CD4-positive, alpha-beta T cell treated with Interleukin-1 beta for 1 hour (primary cell): ENCODE results near the gene SSBP3.
"Not testable (repeated sequence)": the region's sequence is repeated elsewhere in the genome, so short reads cannot be mapped to it uniquely, and the experiment has no call there.

Experiments
- DNase-seq, 2 donors: peaks; one replicate each; pipeline ENCODE4 v3.0.0-alpha.2; 2020 to 2022

SSBP3 gene

GRCh38 chr1:54347261-54347954 lies 58.8 kb downstream of the SSBP3 start:
- DNase-seq = no peak

GRCh38 chr1:54345548-54345947 lies 60.6 kb downstream of the SSBP3 start:
- DNase-seq = not testable (repeated sequence)

- no peak for DNase-seq
Measured at GRCh38 chr1:54345116-54345515, 61.1 kb downstream of the SSBP3 start.

- no peak for DNase-seq
Measured at GRCh38 chr1:54342742-54343687, 63.2 kb downstream of the SSBP3 start.

- no peak for DNase-seq
Measured at GRCh38 chr1:54342288-54342687, 63.9 kb downstream of the SSBP3 start.

- DNase-seq = no peak
Measured at GRCh38 chr1:54341763-54342162, 64.4 kb downstream of the SSBP3 start.

- no peak for DNase-seq
Measured at GRCh38 chr1:54340878-54341277, 65.3 kb downstream of the SSBP3 start.

- DNase-seq = no peak
Measured at GRCh38 chr1:54340434-54340833, 65.8 kb downstream of the SSBP3 start.

GRCh38 chr1:54339126-54339525 lies 67.1 kb downstream of the SSBP3 start:
- DNase-seq = no peak

GRCh38 chr1:54338464-54338863 lies 67.7 kb downstream of the SSBP3 start:
- DNase-seq = no peak

GRCh38 chr1:54337928-54338327 lies 68.3 kb downstream of the SSBP3 start:
- no peak for DNase-seq

GRCh38 chr1:54337034-54337433 lies 69.2 kb downstream of the SSBP3 start:
- no peak for DNase-seq

- DNase-seq = no peak
Measured at GRCh38 chr1:54336116-54336515, 70.1 kb downstream of the SSBP3 start.

GRCh38 chr1:54335755-54336108 lies 70.5 kb downstream of the SSBP3 start:
- no peak for DNase-seq

GRCh38 chr1:54335011-54335754 lies 71.0 kb downstream of the SSBP3 start:
- no peak for DNase-seq

- no peak for DNase-seq
Measured at GRCh38 chr1:54332781-54333585, 73.2 kb downstream of the SSBP3 start.

GRCh38 chr1:54331843-54332463 lies 74.2 kb downstream of the SSBP3 start:
- no peak for DNase-seq

- no peak for DNase-seq
Measured at GRCh38 chr1:54331091-54331772, 75.0 kb downstream of the SSBP3 start.

GRCh38 chr1:54329312-54330003 lies 76.7 kb downstream of the SSBP3 start:
- DNase-seq = no peak

- DNase-seq = no peak
Measured at GRCh38 chr1:54328066-54328636, 78.0 kb downstream of the SSBP3 start.
